VCaP (cell line): Measurements from ENCODE around the gene KIAA0825.

Source experiments
- H3K27ac ChIP-seq: fragments of 450-650 bp; 2 replicates; pipeline ENCODE4 v1.5.1; 2017
- TF ChIP-seq, protein P1 (sequence below): fragments of 450-650 bp; conservative IDR thresholded peaks from 2 replicates; pipeline ENCODE4 v1.5.1; 2017; ENCODE audit warnings: mild to moderate bottlenecking, moderate library complexity

The KIAA0825 gene

DNA sequence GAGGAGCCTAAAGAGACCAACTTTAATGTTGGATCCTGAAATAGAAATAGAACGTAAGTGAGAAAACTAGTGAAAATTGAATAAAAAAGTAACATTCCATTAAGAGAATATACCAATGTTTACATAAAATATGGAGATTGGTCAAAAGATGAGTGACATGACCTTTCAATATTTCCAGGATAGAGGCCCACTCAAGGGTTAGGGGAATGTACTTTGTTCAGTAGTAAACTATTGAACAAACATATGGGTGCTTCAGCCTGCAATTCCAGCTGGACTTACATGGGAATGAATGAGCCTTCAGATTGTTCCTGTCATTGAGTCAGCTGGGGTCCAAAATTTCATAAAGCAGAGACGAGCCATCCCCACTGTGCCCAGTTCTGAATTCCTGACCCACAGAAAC is 505.3 kb downstream of the KIAA0825 start:
- TF ChIP-seq, protein P1, sequence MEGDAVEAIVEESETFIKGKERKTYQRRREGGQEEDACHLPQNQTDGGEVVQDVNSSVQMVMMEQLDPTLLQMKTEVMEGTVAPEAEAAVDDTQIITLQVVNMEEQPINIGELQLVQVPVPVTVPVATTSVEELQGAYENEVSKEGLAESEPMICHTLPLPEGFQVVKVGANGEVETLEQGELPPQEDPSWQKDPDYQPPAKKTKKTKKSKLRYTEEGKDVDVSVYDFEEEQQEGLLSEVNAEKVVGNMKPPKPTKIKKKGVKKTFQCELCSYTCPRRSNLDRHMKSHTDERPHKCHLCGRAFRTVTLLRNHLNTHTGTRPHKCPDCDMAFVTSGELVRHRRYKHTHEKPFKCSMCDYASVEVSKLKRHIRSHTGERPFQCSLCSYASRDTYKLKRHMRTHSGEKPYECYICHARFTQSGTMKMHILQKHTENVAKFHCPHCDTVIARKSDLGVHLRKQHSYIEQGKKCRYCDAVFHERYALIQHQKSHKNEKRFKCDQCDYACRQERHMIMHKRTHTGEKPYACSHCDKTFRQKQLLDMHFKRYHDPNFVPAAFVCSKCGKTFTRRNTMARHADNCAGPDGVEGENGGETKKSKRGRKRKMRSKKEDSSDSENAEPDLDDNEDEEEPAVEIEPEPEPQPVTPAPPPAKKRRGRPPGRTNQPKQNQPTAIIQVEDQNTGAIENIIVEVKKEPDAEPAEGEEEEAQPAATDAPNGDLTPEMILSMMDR = no peak
- no peak overlapping the region for H3K27ac ChIP-seq

DNA sequence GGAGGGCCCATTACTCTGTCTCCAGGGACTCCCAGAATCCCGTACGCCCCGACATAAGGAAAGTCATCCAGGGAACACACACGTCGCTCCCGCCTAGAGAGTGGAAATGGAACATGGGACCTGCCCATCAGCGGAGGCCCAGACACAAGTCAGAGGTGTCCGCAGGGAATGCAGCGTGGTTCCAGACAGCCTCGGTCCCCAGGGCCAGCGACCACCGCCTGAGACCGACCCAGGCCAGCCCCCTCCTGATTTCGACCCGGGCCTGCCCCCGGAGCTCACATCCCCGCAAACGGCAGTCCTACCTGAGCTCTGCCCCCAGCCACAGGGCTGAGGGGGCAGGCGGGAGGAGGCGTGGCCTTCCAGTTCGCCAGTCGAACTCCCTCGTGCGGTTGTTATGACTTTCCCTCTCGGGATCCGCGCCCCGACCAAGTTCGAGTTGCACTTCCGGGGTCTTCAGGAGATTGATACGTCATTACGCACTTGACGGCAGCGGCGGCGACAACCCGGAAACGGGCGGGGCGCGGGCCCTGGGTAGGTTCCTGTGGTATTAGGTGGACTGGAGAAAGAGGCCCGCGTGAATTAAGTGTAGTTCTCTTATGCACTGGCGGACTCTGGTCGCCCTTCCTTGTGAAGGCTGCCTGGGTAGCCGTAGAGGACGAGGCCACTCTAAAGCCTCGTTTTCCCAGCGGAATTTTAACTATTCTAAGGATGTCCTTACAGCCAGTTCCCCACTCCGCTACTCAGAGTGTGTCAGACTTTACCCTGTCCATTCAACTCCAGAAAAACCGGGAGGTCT is 507.0 kb downstream of the KIAA0825 start:
- TF ChIP-seq, protein P1 = no peak; the same call in 1 of the 2 replicates
- peak overlapping the region; percentile 72 for H3K27ac ChIP-seq

DNA sequence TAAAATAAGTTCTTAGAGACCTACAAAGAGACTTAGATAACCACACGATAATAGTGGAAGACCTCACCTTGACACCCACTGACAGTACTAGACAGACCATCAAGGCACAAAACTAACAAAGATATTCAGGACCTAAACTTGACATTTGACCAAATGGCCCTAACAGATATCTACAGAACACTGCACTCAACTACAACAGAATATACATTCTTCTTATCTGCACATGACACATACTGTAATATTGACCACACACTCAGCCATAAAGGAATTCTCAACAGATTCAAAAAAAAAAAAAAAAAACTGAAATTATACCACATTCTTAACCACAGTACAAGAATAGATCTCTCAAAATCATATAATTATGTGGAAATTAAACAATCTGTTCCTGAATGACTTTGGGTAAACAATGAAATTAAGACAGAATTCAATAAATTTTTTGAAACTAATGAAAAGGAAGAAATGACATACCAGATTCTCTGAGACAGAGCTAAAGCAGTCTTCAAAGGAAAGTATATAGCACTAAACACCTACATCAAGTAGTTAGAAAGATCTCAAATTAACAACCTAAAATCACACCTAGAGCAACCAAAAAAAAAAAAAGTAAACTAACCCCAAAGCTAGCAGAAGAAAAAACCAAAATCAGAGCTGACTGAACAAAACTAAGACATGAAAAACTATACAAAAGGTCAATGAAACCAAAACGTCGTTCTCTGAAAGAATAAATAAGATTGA is 514.7 kb downstream of the KIAA0825 start:
- TF ChIP-seq, protein P1 = no peak
- no peak overlapping the region for H3K27ac ChIP-seq
